IPS-NIHi7 (cell line): Measurements from ENCODE around the gene LARGE1.

Experiments
- DNase-seq: peaks from one replicate; pipeline ENCODE4 v3.0.0; 2012; ENCODE audit warnings: mixed read lengths; ENCODE audit errors: extremely low spot score

Gene LARGE1

DNA sequence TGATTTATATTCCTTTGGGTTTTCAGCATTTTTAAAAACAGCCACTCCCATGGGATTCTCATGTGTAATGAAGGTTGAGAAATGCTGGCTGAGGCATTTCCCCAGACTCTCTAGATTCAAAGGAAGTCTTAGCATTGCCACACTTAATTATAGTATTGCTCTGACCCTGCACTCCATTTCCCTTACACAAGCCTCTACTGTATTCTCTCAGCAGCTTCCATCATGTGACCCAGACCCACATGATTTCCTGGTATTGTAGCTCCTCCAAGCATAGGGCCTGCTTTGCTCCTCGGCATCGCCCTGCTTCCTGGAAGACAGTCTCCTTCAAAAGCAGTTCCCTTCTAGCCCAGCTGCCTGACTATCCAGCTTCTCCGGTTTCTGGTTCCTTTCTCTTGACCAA is 261.5 kb downstream of the LARGE1 start:
- DNase-seq: no peak

DNA sequence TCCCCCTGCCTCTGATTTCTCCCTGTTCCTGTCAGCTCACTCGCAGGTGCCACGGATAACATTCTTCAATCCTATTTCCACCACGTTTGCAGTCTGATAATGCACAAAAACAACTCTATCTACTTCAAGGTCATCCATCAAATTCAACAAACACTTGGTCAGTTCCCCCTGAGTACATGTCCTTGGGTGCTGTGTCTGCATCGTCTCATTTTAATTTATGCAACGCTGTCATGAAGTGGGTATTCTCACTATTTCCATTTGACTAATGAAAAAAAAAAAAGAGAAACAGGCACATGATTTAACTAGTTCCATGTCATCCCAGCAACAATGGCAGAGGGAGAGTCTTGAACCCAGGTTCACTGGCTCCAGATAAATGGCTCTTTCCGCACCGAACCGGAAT is 262.6 kb downstream of the LARGE1 start:
- no peak for DNase-seq

DNA sequence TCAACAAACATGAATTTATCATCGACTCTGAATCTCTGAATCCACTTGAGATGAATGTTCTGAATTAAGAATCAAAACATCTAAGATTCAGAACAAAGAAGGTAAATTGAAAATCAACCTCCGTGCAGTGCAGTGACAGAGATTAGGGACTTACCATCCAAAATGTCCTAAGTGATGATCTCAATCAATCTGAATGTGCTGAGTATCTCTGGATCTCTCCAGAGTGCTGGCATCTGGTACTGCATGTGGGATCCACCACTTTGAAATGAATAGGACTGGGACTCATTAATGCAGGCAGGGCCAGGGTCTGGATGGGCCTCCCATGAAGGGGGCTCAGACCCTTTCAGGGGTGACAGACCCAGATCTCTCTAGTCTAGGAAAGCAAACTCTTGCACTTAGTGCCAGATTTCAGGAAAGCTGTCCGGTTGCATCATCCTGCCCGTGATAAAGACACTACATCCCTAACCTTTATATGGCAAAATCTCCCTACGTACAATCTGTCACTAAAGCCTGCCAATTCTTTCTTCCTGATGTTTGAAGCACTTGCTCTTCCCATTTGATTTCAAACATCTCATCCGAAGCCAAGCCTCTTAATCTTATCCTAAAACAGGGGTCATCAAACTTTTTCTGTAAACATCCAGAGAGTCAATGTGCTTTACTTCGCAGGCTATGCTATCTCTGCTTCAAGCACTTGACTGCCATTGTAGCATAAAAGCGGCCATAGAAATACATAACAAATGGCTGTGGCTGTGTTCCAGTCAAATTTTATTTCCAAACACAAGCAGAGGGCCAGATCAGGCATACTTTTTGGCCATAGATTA is 263.3 kb downstream of the LARGE1 start:
- DNase-seq: no peak

DNA sequence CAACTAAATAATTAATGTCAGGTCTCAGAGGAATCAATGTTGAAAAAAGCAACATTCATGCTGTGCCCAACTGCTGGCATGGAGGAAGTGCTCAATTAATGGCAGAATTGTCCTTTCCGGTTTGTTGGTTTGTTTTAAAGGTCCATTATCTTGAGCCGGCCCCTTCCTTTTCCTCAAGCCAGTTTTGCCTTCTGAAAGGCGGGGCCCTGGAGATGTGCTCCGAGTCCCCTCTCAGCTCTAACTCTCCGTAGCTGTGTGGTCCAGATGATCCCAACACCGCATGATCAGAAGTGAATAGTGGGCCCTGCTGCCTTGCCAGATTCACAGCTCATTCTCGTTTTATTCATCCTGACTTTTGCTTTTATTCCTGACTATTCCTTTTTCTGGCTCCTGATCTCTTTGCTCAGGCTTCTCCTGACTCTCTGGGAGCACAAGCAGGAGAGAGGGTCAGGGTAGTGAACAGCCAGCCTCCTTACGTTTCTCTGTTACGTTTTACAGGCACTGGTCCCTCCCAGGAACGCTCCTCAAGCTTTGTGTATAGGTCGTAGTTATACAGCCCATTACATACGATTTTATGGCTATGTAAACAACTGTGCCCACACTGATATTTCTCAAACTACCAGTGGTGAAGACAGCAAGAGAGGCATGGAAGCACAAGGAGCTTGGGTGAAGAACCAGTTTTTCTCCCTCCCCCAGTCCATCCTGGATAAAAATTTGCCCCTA is 265.9 kb downstream of the LARGE1 start:
- peak; percentile 29 for DNase-seq

DNA sequence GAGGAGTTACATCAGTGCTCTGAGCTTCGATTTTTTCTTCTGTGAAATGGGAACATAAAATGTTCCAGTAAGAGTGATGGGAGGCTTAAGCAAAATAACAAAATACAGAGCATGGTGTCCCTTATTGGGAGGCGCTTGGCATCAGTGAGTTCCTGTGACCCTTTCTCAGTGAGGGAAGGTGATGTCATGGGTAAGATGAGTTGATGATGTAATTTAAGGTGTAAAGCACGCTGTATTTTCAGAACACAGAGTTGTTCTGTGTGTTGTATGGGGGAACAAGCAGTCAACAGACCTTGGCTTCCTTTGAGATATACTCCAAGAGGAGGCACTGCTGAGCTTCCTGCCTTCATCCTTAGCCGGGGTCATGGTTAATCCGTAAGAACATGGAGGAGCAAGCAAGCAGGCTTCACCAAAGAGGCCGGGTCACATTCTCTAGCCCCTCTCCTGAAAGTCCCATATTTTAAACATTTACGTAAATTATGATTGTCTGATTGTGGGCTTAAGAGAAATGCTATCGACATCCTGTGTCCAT is 266.7 kb downstream of the LARGE1 start:
- DNase-seq: no peak

DNA sequence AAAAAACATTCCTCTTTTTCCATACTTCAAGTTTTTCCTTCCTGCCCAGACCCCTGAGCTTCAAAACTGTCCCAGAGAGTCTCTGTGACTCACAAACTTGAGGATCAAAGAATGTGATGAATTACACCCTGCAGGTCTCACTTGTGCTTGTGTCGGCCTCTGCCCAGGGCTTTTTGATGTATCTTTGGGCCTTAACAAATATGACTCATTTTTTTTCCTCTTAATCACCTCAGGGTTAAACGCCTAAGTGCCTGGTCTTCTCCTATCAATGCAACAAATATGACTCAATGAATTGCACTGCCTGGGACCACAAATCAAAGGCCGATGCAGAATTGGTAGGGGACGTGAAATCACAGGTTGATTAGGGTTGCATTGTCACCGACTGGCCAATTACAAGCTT is 267.7 kb downstream of the LARGE1 start:
- DNase-seq: no peak

DNA sequence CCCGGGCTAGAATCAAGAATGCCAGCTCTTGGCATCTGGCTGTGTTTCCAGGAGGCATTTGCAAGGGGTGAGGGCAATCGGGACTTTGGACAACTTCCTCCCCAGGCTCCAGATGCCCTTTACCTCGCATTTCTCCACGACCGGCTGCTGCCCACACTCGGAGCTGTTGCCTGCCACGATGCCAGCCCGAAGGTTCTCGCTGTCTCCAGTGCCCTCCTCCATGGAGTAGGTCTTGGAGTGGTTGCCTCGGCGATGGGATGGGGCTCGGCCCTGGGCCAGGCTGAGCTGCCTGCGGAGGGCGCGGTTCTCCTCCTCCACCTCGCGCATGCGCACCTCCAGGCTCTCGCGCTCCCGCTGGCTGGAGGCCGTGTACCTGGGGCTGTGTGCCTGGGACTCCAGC is 270.0 kb downstream of the LARGE1 start:
- no peak for DNase-seq

DNA sequence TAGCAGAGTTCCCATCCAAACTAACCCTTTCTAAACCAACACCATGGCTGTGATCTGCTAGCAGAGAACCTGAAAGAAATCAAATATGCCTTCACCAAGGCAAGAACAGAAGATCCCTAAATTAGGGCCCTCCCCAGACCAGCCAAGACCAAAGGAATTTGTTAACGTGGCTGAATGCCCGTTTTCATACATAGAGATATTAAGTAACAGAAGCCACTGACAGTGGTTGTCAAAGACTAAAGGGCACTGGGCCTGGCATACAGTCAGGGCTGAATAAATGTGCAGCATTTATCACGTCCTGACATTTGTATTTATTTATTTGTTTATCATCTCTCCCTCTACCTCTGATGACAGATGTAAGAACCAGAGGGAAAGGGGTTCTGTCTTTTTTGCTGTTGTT is 271.8 kb downstream of the LARGE1 start:
- DNase-seq: no peak

DNA sequence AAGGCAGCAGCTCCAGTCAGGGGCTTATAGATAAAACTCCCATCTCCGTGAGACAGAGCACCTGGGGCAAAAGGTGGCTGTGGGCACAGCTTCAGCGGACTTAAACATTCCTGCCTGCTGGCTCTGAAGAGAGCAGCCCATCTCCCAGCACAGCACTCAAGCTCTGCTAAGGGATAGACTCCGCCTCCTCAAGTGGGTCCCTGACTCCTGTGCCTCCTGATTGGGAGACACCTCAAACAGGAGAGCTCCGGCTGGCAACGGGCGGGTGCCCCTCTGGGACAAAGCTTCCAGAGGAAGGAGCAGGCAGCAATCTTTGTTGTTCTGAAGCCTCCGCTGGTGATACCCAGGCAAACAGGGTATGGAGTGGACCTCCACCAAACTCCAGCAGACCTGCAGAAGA is 279.4 kb downstream of the LARGE1 start:
- DNase-seq: no peak

DNA sequence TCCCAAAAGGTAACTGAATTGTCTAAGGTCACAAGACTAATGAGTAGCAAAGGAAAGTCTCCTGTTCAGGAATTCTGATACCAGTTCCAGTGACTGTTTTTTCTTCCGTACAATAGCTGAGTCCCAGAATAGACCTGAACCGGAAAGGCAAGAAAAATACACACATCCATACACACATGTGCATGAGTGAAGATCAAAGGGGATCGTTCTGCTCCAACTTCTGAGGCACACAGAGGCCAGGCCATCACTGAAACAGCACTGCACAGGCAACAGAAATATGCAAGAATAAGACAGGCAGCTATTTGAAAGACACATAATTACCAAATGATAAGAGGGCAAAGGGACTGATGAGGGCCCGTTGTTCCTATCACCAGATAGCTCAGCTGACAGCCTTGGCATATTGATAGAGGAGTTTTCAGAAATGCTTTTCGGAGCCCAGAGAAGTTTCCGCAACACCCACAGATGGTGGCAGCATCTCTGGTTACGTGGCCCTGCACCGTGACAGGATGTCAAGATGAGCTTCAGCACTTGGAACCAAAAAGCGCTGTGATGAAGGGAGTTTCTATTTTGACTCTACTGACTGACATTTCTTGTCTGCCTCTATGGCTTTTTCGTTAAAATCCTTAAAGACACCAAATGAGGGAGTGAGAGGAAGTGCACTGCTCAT is 280.6 kb downstream of the LARGE1 start:
- DNase-seq: no peak

DNA sequence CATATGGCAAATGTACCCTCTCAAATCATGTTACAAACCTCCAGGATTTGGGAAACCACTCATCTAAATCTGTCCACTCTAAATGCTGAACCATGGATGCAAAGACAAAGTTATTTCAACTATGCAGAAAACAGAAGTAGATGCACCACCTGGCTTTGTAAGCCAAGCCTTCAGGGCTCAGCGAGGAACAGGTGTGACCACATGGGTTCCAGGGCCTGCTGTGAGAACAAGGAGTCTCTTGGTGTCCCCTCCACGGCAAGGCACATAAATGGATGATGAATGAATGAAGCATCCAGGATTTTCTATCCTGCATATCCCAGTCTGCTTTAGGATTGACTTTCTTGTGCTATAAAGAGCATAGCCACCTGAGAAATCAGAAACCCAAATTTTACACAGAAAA is 284.5 kb downstream of the LARGE1 start:
- DNase-seq: no peak

DNA sequence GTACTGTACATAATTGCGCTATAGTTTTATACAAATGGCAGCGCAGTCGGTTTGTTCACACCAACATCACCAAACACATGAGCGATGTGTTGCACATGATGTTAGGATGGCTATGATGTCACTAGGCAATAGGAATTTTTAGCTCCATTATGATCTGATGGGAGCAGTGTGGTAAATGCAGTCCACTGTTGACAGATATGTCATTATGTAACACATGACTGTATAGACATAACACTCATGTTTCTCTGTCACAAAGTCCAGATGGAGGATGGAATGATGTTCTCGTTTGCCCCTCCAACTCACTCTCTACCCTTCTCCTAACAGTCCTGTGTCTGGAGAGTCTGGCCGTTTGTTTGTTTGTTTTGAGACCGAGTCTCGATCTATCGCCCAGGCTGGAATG is 288.5 kb downstream of the LARGE1 start:
- no peak for DNase-seq

DNA sequence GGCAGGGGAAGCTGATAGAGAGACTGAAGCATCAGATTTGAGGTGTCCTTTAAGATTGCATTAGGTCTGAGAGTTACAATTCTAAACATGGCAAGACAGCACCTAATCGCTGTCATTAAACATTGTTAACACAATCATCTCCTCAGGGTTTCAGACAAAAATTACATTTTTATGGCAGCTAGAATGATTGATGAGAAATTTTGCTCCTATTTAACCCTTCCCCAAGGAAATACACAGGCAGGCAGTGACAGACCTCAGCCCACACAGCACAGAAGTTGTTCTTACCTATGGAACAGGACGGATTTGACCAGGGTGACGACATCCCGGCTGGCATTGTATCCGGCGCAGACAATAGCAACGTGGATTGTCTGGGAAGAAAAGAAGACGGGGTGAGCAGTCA is 294.3 kb downstream of the LARGE1 start:
- DNase-seq: no peak

DNA sequence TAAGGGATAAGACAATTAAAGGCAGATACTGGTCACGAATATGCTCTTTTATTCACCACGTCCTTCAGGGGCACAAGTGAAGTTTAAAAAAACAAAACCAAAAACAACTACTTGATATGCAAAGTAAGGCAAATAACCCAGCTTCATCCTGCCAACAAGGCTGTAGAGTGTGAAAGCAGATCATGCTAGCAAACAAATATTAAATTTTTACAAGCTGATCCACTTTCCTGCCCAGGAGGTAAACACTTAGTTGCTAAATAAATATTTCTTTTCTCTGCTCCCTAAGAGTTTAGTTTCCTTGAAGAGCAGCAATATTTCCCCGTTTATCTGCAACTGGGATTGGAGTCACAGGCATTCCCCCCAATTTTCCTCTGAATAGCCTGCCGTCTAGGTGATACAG is 300.2 kb downstream of the LARGE1 start:
- DNase-seq: no peak

DNA sequence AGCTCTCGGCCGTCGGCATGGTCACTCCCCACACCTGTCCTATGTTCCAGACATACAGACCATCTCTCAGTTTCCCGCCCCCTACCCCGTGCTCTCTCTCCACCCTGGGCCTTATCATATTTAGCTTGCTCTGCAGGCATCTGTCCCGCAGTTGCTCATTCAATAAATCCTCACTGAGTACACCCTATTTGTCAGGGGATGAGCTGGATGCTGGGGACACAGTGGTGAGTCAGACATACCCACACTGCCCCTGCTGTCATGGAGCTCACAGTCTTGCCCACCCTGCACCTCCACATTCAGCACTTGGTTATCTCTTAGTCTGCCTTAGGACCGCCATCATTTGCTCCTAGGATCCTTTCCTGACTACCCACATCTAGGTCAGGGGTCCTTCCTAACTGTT is 313.8 kb downstream of the LARGE1 start:
- DNase-seq: no peak

DNA sequence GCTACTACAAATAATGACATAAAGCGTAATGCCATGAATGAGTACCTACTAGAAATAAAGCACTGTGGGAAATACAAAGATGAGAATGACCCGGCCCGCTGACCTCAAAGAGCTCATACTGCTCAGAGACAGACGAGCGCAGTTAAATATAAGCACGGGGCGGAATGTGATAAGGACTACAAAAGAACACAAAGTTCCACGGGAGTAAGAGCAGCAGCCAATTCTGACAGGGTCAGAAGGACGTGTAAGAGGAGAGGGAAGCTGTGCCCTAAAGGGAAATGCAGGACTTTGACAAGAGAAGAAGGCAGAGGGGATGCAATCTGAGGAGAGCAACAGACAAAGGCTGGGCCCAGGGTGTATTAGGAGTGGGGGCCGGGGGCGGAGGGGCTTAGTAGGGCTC is 314.6 kb downstream of the LARGE1 start:
- DNase-seq: no peak

DNA sequence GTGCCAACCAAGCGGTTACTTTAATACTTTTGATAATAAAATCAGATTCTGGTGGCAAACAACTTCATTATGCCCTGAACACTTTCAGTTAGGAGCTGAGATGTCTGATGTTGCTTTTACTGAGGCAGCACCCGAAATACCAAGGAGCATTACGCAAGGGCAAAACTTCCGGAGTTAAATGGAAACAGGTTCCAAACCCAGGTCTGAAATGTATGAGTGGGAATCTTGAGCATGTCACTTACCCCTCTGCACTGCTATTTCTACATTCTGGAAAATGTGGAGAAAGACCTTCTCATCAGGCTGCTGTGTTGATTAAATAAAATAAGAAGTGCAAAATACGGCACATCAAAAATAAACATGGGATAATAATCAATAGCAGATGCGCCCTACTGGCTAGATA is 315.1 kb downstream of the LARGE1 start:
- DNase-seq: no peak

DNA sequence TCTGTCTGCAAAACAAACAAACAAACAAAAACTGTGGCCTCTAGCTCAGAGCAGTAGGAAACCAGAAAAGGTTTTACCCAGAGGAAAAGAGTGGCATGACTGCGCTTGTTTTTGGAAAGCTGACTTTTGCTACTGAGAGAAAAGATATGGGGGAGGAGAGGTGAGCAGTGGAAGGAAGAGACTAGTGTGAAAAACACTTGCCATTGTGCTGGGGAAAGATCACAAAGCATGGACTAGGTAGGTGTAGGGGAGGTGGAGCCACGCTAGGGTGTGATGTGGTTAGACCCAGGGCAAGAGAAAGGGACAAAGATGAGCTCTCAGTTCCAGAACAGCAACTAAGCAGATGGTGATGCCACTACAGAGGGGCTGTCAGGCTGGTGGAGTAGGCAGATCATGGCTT is 319.2 kb downstream of the LARGE1 start:
- DNase-seq: no peak

DNA sequence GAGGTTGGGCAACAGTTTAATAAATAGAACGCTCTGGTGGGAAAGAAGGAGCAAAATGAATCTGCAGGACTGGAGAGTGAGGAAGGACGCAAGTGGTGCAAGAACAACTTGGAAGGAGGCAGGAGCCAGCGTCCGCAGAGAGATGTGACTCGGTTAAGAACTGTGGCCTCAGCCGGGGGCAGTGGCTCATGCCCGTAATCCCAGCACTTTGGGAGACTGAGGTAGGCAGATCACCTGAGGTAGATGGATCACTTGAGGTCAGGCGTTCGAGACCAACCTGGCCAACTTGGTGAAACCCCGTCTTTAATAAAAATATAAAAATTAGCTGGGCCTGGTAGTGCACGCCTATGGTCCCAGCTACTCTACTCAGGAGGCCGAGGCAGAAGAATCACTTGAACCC is 319.7 kb downstream of the LARGE1 start:
- no peak for DNase-seq

DNA sequence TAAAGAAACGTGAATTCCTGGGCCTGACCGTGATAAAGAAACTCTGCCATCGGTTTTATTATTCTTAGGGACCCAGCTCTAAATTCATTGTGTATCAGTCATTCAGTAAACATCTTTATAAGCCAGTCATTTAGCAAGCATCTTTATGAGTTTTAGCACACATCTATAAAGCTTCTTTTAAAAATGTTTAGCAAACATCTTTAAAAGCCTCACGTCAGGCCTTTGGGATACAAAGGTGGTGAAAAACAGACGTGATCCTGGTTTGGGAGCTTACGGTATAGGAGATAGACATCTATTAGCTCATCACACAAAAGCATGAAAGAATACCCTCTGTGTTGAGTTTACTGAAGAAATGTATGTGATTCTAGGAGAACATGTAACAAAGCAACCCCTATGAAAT is 320.2 kb downstream of the LARGE1 start:
- DNase-seq: no peak

DNA sequence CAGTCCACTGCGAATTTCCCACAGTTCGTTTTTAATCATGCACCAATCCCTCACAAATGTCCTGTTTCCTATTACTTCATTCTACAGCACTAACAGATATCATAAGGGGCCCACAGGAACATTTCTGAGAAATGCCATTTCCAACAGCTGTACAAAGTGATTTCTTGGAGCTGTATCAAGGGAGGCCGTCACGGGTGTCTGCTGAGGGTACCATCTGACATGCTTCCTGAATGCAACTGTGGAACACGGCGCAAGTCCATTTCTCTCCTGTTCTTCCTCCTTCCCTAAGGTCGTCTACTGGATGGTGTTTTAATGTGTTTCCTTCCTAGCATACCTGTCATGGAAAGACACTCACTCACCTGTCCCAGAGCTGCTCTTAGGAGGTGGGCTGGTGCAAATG is 320.7 kb downstream of the LARGE1 start:
- no peak for DNase-seq

DNA sequence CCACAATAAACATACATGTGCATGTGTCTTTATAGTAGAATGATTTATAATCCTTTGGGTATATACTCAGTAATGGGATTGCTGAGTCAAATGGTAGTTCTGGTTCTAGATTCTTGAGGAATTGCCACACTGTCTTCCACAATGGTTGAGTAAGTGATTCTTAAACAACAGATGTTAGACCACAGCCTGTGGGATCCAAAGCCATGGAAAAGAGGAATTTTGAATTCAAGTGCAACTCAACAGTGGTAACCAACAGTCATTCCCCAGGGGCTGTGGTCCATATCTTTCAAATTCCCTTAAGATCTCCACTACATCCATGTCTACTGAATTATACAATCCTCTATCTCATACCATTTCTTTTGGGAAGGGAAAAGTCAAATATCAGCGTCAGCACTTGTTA is 321.5 kb downstream of the LARGE1 start:
- no peak for DNase-seq
